GM12801 (cell line): ENCODE results near the gene CST7.

ENCODE experiments used
- CTCF ChIP-seq: IDR thresholded peaks from one replicate; pipeline ENCODE4 v1.5.1; 2011; ENCODE audit warnings: control low read depth; ENCODE audit not compliant: insufficient read length; ENCODE audit errors: extremely low read depth

Gene CST7

GRCh38 chr20:24964506-24964840 is 15.4 kb downstream of the CST7 start:
- TF ChIP-seq CTCF = no peak

DNA sequence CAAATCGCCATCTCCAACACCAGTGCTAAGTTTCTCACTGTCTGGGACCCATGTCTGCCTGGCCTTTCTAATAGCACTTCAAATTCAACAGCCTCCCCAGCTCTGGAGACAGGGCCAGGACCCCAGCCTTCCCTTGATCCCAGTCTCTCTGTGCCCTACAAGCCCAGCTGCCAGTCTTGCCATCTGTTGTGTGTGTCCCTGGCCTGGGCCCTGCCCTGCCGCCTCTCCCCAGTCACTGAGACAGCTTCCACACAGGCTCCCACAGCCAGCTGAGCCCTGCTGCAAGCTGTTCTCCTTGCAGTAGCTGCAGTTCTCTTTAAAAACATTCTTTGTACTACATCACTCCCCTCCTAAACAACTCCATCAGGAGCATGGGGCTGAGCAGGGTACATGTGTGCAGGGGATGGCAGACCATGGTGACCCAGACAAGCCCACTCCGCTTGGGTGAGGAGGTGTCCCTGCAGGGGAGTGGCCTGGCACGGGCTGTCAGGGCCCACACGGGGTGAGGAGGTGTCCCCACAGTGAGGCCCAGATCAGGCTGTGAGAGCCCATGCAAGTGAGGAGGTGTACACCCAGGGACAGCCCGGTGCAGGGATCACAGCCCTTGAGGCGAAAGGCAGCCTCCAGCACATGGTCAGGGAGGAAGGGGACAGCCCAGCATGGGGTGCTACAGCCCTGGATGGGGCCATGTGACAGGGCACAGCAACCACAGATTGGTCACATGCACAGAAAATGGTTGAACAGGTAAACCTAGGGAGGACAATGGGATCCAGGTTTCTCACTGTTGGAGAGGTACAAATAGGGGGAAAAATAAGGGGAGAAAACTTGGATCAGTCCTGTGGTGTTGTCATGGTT is 16.2 kb downstream of the CST7 start:
- no peak for TF ChIP-seq CTCF

DNA sequence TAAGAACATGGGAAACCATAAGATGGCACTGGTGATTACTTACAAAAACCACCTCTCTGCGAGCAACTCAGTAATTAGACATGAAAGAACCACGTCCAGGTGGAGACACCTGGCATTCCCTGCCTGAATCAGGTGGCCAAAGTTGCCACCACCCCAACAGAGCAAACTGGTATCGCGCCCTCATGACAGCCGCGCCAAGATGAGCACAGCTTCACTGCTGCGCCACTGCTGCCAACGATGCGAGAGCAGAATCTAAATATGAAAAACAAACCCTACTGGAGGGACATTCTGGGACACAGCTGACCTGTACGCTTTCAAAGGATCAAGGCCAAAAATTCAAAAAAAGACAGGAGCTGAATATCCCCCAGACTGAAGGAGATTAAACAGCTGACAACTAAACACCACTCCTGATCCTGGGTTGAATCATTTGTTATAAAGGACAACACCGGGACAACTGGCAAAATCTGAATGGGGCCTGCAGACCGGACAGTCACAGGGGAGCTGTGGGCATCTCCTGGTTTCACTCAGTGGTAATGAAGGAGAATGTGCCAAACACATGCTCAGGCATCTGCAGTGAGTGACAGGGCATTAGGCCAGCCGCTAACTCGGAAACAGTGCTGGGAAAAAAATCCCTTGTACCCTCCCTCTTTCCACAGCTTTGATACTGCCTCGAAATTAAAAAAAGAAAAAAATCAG is 17.4 kb downstream of the CST7 start:
- no peak for TF ChIP-seq CTCF

GRCh38 chr20:24968278-24968800 is 19.3 kb downstream of the CST7 start:
- no peak for TF ChIP-seq CTCF

- no peak for TF ChIP-seq CTCF
Measured at GRCh38 chr20:24969186-24970029, 20.3 kb downstream of the CST7 start.

GRCh38 chr20:24970030-24970553 is 21.0 kb downstream of the CST7 start:
- no peak for TF ChIP-seq CTCF

GRCh38 chr20:24970754-24971153 is 21.7 kb downstream of the CST7 start:
- TF ChIP-seq CTCF = no peak
